GM12801 (cell line): Measurements from ENCODE around the gene AFG1L.

ENCODE experiments used
- CTCF ChIP-seq: IDR thresholded peaks from one replicate; pipeline ENCODE4 v1.5.1; 2011; ENCODE audit warnings: control low read depth; ENCODE audit not compliant: insufficient read length; ENCODE audit errors: extremely low read depth

The AFG1L gene

GRCh38 chr6:108562503-108562993 is 267.7 kb downstream of the AFG1L start:
- TF ChIP-seq CTCF = no peak

- no peak for TF ChIP-seq CTCF
These were observed 268.4 kb downstream of the AFG1L start for GRCh38 chr6:108563292-108563691.

GRCh38 chr6:108564178-108564577 is 269.3 kb downstream of the AFG1L start:
- no peak for TF ChIP-seq CTCF

- TF ChIP-seq CTCF = no peak
These were observed 270.4 kb downstream of the AFG1L start for GRCh38 chr6:108565091-108565766.

GRCh38 chr6:108565893-108566292 is 271.0 kb downstream of the AFG1L start:
- TF ChIP-seq CTCF = no peak

- TF ChIP-seq CTCF = no peak
These were observed 271.6 kb downstream of the AFG1L start for GRCh38 chr6:108566406-108566805.

GRCh38 chr6:108568101-108568500 is 273.2 kb downstream of the AFG1L start:
- TF ChIP-seq CTCF = no peak
